Parathyroid adenoma (tissue), 2 donors: ENCODE measurements around the gene MGAT3.

ENCODE experiments used
- H2AFZ ChIP-seq: fragments of 300-600 bp; sonication (generic); one replicate; pipeline ENCODE4 v1.7.0; 2017; ENCODE audit warnings: antibody characterized with exemption, mild to moderate bottlenecking
- H3K27ac ChIP-seq: fragments of 300-600 bp; sonication (generic); one replicate; pipeline ENCODE4 v1.7.0; 2017
- H3K27me3 ChIP-seq: fragments of 300-600 bp; sonication (generic); one replicate; pipeline ENCODE4 v1.7.0; 2017; ENCODE audit warnings: low read length; ENCODE audit not compliant: control insufficient read depth, insufficient read depth
- H3K36me3 ChIP-seq: fragments of 300-600 bp; sonication (generic); one replicate; pipeline ENCODE4 v1.7.0; 2017; ENCODE audit warnings: low read length; ENCODE audit not compliant: control insufficient read depth, insufficient read depth
- H3K4me1 ChIP-seq: fragments of 300-600 bp; sonication (generic); one replicate; pipeline ENCODE4 v1.7.0; 2017; ENCODE audit warnings: control low read depth
- H3K4me2 ChIP-seq: fragments of 300-600 bp; sonication (generic); one replicate; pipeline ENCODE4 v1.7.0; 2017; ENCODE audit warnings: low read length
- H3K4me3 ChIP-seq: fragments of 300-600 bp; sonication (generic); one replicate; pipeline ENCODE4 v1.7.0; 2017; ENCODE audit warnings: low read depth, low read length
- H3K79me2 ChIP-seq: fragments of 300-600 bp; sonication (generic); one replicate; pipeline ENCODE4 v1.7.0; 2017; ENCODE audit warnings: control low read depth
- H3K9ac ChIP-seq: fragments of 300-600 bp; sonication (generic); one replicate; pipeline ENCODE4 v1.7.0; 2017; ENCODE audit warnings: mild to moderate bottlenecking
- H3K9me3 ChIP-seq: fragments of 300-600 bp; sonication (generic); one replicate; pipeline ENCODE4 v1.7.0; 2017; ENCODE audit warnings: low read length; ENCODE audit not compliant: control insufficient read depth
- CTCF ChIP-seq: fragments of 300-600 bp; sonication (generic); IDR thresholded peaks from one replicate; pipeline ENCODE4 v1.7.0; 2017; ENCODE audit warnings: antibody characterized with exemption, mild to moderate bottlenecking
- donor health status: primary hyperparathyroidism.

MGAT3 gene

GRCh38 chr22:39457556-39458443 is 988 bp downstream of the MGAT3 start:
- no peak overlapping the region for H3K4me3 ChIP-seq
- TF ChIP-seq CTCF = no peak
- H3K9ac ChIP-seq = no peak overlapping the region
- H2AFZ ChIP-seq = no peak overlapping the region
- H3K4me1 ChIP-seq = no peaks in the 10 kb centered on the region
- no peaks in the 10 kb centered on the region for H3K36me3 ChIP-seq
- H3K79me2 ChIP-seq = no peaks in the 10 kb centered on the region
- H3K9me3 ChIP-seq = no peaks in the 10 kb centered on the region
- no peak overlapping the region for H3K27ac ChIP-seq
- H3K27me3 ChIP-seq = peaks cover 4% of the 10 kb centered on the region
- H3K4me2 ChIP-seq = no peak overlapping the region

DNA sequence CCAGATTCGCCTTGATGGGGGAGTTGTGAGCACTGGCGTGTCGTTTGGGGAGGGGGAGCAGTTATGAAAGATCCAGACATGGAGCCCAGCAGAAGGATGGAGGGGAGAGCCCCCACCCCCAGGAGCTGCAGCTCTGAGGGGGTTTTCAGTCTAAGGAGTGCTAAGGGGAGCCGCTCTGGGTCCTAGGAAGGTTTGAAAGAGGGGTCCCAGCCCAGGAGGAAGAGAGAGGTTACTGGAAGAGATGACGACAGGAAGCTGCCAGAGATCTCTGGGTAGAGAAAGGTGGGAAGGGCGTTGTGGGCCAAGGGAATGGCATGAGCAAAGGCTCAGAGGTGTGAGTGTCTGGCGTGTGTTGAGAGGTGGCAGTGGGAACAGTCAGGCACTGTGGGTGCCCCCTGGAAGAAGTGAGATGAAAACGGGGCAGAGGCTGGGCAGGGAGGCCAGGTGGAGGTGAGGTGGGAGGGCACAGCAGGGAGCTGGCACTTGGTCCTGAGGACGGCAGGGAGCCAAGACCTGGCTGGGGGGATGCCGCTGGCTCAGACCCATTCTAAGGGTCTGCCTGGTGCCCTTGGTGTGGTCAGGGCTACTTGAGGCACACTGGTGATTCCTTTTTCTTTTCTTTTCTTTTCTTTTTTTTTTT is 1.8 kb downstream of the MGAT3 start:
- Histone ChIP-seq H3K4me1 (no peaks in the 10 kb centered on the region), H3K27me3 (peaks cover 4% of the 10 kb centered on the region), H3K9me3 (no peaks in the 10 kb centered on the region), H3K4me3 (no peak overlapping the region), H3K36me3 (no peaks in the 10 kb centered on the region), H2AFZ (no peak overlapping the region), H3K27ac (no peak overlapping the region), H3K79me2 (no peaks in the 10 kb centered on the region), H3K9ac (no peak overlapping the region), H3K4me2 (no peak overlapping the region)
- no peak for TF ChIP-seq CTCF

GRCh38 chr22:39459681-39460080 is 2.9 kb downstream of the MGAT3 start:
- H3K27ac ChIP-seq = no peak overlapping the region

GRCh38 chr22:39462443-39463221 is 5.8 kb downstream of the MGAT3 start:
- Histone ChIP-seq H3K27ac (peak overlapping the region; percentile 68), H3K4me1 (no peaks in the 10 kb centered on the region), H3K4me2 (no peak overlapping the region)

More at GRCh38 chr22:39459681-39460080, 2.9 kb downstream of the MGAT3 start:
- Histone ChIP-seq H3K9ac (no peak overlapping the region), H3K79me2 (no peaks in the 10 kb centered on the region), H3K36me3 (no peaks in the 10 kb centered on the region), H3K4me1 (no peaks in the 10 kb centered on the region), H3K9me3 (no peaks in the 10 kb centered on the region), H3K4me3 (no peak overlapping the region), H3K4me2 (no peak overlapping the region), H2AFZ (no peak overlapping the region), H3K27me3 (peaks cover 4% of the 10 kb centered on the region)
- no peak for TF ChIP-seq CTCF

More at GRCh38 chr22:39462443-39463221, 5.8 kb downstream of the MGAT3 start:
- Histone ChIP-seq H3K4me3 (no peak overlapping the region), H3K79me2 (no peaks in the 10 kb centered on the region), H3K36me3 (no peaks in the 10 kb centered on the region), H3K27me3 (peaks cover 4% of the 10 kb centered on the region), H3K9me3 (no peaks in the 10 kb centered on the region), H3K9ac (no peak overlapping the region), H2AFZ (no peak overlapping the region)
- TF ChIP-seq CTCF = no peak
